Measurements from ENCODE around the gene DLG5.

DLG5 gene

GRCh38 chr10:77899690-77900089, 26.9 kb downstream of the DLG5 start:
- no peak overlapping the region for H3K4me3 ChIP-seq (ENCODE audit: low read length)
- H3K4me1 ChIP-seq (ENCODE audit: control insufficient read depth, insufficient read depth, low read length), result peaks cover 26% of the 10 kb centered on the region
- no peaks in the 10 kb centered on the region for H3K27me3 ChIP-seq (replicated peaks; ENCODE audit: control insufficient read depth, insufficient read depth, low read length)
- no peaks in the 10 kb centered on the region for H3K9me3 ChIP-seq (ENCODE audit: control insufficient read depth, low read length)
- no peak for DNase-seq (ENCODE audit: low read depth)
- H3K9ac ChIP-seq (ENCODE audit: low read length), result no peak overlapping the region
- H3K36me3 ChIP-seq (ENCODE audit: control insufficient read depth, insufficient read depth, low read length, severe bottlenecking), result no peaks in the 10 kb centered on the region

- no peaks in the 10 kb centered on the region for H3K27me3 ChIP-seq (replicated peaks; ENCODE audit: control insufficient read depth, insufficient read depth, low read length)
- no peaks in the 10 kb centered on the region for H3K9me3 ChIP-seq (ENCODE audit: control insufficient read depth, low read length)
- H3K36me3 ChIP-seq (ENCODE audit: control insufficient read depth, insufficient read depth, low read length, severe bottlenecking), result no peaks in the 10 kb centered on the region
- peak; percentile 61 for DNase-seq (ENCODE audit: low read depth)
- peaks cover 26% of the 10 kb centered on the region for H3K4me1 ChIP-seq (ENCODE audit: control insufficient read depth, insufficient read depth, low read length)
- no peak overlapping the region for H3K4me3 ChIP-seq (ENCODE audit: low read length)
- no peak overlapping the region for H3K9ac ChIP-seq (ENCODE audit: low read length)
These were observed 27.5 kb downstream of the DLG5 start for GRCh38 chr10:77899080-77899477.

- H3K4me1 ChIP-seq (ENCODE audit: control insufficient read depth, insufficient read depth, low read length), result peaks cover 26% of the 10 kb centered on the region
- no peaks in the 10 kb centered on the region for H3K36me3 ChIP-seq (ENCODE audit: control insufficient read depth, insufficient read depth, low read length, severe bottlenecking)
- no peak for DNase-seq (ENCODE audit: low read depth)
- no peak overlapping the region for H3K4me3 ChIP-seq (ENCODE audit: low read length)
- no peak overlapping the region for H3K9ac ChIP-seq (ENCODE audit: low read length)
- no peaks in the 10 kb centered on the region for H3K27me3 ChIP-seq (replicated peaks; ENCODE audit: control insufficient read depth, insufficient read depth, low read length)
- no peaks in the 10 kb centered on the region for H3K9me3 ChIP-seq (ENCODE audit: control insufficient read depth, low read length)
These were observed 28.1 kb downstream of the DLG5 start for GRCh38 chr10:77898323-77899079.

DNA sequence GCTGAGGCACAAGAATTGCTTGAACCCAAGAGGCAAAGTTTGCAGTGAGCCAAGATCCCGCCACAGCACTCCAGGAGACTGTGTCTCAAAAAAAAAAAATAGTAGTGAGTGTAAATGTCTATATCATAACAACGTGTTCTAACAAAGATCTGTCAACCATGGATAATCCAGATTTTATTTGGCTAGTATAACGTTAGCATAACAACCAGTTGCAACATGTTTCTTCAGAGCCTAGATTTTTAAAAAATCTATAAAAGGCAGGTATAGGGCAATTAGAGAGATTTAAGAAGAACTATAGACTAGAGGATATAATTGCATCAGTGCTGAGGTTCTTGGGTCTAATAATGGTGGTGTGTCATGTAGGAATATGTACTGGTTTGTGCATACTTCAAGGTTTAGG, 30.5 kb downstream of the DLG5 start:
- no peaks in the 10 kb centered on the region for H3K36me3 ChIP-seq (ENCODE audit: control insufficient read depth, insufficient read depth, low read length, severe bottlenecking)
- no peak for DNase-seq (ENCODE audit: low read depth)
- H3K9ac ChIP-seq (ENCODE audit: low read length), result no peak overlapping the region
- no peaks in the 10 kb centered on the region for H3K27me3 ChIP-seq (replicated peaks; ENCODE audit: control insufficient read depth, insufficient read depth, low read length)
- H3K4me3 ChIP-seq (ENCODE audit: low read length), result no peak overlapping the region
- H3K4me1 ChIP-seq (ENCODE audit: control insufficient read depth, insufficient read depth, low read length), result peaks cover 22% of the 10 kb centered on the region
- no peaks in the 10 kb centered on the region for H3K9me3 ChIP-seq (ENCODE audit: control insufficient read depth, low read length)

- DNase-seq (ENCODE audit: low read depth), result no peak
- Histone ChIP-seq H3K4me3 (ENCODE audit: low read length) (no peak overlapping the region), H3K4me1 (ENCODE audit: control insufficient read depth, insufficient read depth, low read length) (peaks cover 20% of the 10 kb centered on the region), H3K9ac (ENCODE audit: low read length) (no peak overlapping the region), H3K9me3 (ENCODE audit: control insufficient read depth, low read length) (no peaks in the 10 kb centered on the region), H3K27me3 (replicated peaks; ENCODE audit: control insufficient read depth, insufficient read depth, low read length) (no peaks in the 10 kb centered on the region), H3K36me3 (ENCODE audit: control insufficient read depth, insufficient read depth, low read length, severe bottlenecking) (no peaks in the 10 kb centered on the region)
These were observed 32.5 kb downstream of the DLG5 start for GRCh38 chr10:77894058-77894457.

DNA sequence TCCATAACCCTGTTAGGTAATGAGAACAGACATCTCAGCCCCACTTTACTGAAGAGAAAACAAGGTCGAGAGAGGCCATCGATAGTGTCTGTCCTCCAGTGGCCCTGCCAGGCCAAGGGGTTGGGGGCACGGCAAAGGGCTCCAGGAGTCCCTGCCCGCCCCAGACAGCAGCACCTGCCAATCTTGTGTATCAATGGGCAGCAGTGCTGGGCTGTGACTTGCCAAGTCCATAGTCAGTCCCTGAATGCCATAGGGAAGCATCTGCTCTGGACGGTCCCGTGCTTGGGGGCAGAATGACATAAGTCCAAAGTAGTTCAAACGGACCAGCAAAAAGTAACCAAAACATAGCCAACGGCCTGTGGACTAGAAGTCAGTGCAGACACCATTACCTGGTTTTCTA, 33.2 kb downstream of the DLG5 start:
- H3K9ac ChIP-seq (ENCODE audit: low read length), result no peak overlapping the region
- DNase-seq (ENCODE audit: low read depth), result no peak
- peaks cover 20% of the 10 kb centered on the region for H3K4me1 ChIP-seq (ENCODE audit: control insufficient read depth, insufficient read depth, low read length)
- no peaks in the 10 kb centered on the region for H3K9me3 ChIP-seq (ENCODE audit: control insufficient read depth, low read length)
- no peaks in the 10 kb centered on the region for H3K27me3 ChIP-seq (replicated peaks; ENCODE audit: control insufficient read depth, insufficient read depth, low read length)
- H3K36me3 ChIP-seq (ENCODE audit: control insufficient read depth, insufficient read depth, low read length, severe bottlenecking), result no peaks in the 10 kb centered on the region
- no peak overlapping the region for H3K4me3 ChIP-seq (ENCODE audit: low read length)

DNA sequence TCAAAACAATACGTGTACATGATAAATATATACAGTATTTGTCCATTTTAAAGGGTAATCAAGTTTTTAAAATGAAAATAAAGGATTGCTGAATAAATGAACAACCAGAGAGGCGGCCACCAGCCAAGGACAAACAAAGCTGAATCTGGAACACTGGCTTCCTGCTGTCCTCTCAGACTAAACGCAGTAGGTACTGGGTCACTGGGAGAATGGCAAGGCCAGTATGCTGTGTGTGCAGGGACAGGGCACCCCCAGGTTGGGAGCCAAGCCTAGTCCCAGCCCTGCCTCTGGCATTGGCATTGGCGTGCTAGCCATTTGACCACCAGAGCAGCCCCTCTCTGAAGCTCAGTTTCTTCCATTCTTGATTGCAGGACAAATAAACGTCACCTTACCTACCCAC, 33.8 kb downstream of the DLG5 start:
- peaks cover 26% of the 10 kb centered on the region for H3K4me1 ChIP-seq (ENCODE audit: control insufficient read depth, insufficient read depth, low read length)
- no peak overlapping the region for H3K9ac ChIP-seq (ENCODE audit: low read length)
- no peaks in the 10 kb centered on the region for H3K9me3 ChIP-seq (ENCODE audit: control insufficient read depth, low read length)

GRCh38 chr10:77892021-77892739, 34.4 kb downstream of the DLG5 start:
- Histone ChIP-seq H3K9ac (ENCODE audit: low read length) (no peak overlapping the region), H3K9me3 (ENCODE audit: control insufficient read depth, low read length) (no peaks in the 10 kb centered on the region), H3K36me3 (ENCODE audit: control insufficient read depth, insufficient read depth, low read length, severe bottlenecking) (no peaks in the 10 kb centered on the region), H3K4me1 (ENCODE audit: control insufficient read depth, insufficient read depth, low read length) (peaks cover 30% of the 10 kb centered on the region), H3K4me3 (ENCODE audit: low read length) (no peak overlapping the region), H3K27me3 (replicated peaks; ENCODE audit: control insufficient read depth, insufficient read depth, low read length) (no peaks in the 10 kb centered on the region)
- DNase-seq (ENCODE audit: low read depth), result no peak

More for the DNA sequence above, 33.8 kb downstream of the DLG5 start:
- Histone ChIP-seq H3K27me3 (replicated peaks; ENCODE audit: control insufficient read depth, insufficient read depth, low read length) (no peaks in the 10 kb centered on the region), H3K4me3 (ENCODE audit: low read length) (no peak overlapping the region), H3K36me3 (ENCODE audit: control insufficient read depth, insufficient read depth, low read length, severe bottlenecking) (no peaks in the 10 kb centered on the region)
- DNase-seq (ENCODE audit: low read depth), result no peak

DNA sequence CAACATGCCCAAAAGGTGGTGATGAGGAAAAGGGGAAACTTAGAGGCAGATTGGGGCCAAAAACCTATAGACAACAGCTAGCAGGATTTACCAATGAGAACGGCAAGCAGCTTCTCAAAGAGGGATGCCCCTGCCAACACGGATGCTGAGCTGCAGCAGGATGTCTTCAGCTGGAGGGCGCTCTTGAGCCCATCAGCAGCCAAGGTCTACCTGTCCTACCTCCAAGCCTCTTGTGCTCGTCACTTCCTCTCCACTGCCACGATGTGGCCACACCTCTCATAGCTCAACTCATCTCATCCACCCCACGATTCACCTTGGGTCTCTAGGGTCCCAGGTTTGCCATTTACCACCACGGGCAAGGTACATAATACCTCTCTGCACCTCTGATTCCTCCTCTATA, 36.5 kb downstream of the DLG5 start:
- H3K4me3 ChIP-seq (ENCODE audit: low read length), result no peak overlapping the region
- no peaks in the 10 kb centered on the region for H3K36me3 ChIP-seq (ENCODE audit: control insufficient read depth, insufficient read depth, low read length, severe bottlenecking)
- no peak for DNase-seq (ENCODE audit: low read depth)
- no peaks in the 10 kb centered on the region for H3K27me3 ChIP-seq (replicated peaks; ENCODE audit: control insufficient read depth, insufficient read depth, low read length)
- peaks cover 43% of the 10 kb centered on the region for H3K4me1 ChIP-seq (ENCODE audit: control insufficient read depth, insufficient read depth, low read length)
- H3K9me3 ChIP-seq (ENCODE audit: control insufficient read depth, low read length), result no peaks in the 10 kb centered on the region
- H3K9ac ChIP-seq (ENCODE audit: low read length), result no peak overlapping the region

DNA sequence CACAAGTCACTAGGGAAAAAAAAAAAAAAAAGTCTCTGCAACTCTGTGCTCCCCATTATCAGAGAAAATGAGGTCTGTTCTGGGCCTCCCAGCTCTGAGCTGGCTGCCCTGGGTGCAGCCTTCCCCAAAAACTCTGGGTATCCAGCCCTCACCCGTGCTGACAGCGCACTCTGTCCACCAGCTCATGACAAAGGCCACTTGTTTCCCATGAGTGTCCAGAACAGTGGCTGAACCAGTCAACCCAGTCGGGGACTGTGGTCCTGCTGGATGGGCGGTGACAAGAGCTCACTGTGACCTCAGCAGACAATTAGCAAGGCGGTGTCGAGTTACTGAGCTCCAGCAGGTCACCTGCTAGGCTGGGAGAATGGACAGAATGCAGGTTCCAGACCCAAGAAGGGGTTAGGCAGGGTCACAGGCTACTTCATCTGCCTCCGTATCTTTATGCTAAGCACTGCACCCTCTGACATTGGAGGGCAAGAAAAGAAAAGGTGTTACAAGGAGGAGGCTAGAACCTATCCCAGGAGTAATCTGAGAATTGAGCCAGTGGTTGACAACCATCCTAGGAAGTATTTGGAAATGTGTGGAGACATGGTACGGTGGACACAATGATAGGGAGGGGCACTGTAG, 37.2 kb downstream of the DLG5 start:
- peaks cover 43% of the 10 kb centered on the region for H3K4me1 ChIP-seq (ENCODE audit: control insufficient read depth, insufficient read depth, low read length)
- no peaks in the 10 kb centered on the region for H3K36me3 ChIP-seq (ENCODE audit: control insufficient read depth, insufficient read depth, low read length, severe bottlenecking)
- no peak for DNase-seq (ENCODE audit: low read depth)
- no peak overlapping the region for H3K9ac ChIP-seq (ENCODE audit: low read length)
- no peaks in the 10 kb centered on the region for H3K9me3 ChIP-seq (ENCODE audit: control insufficient read depth, low read length)
- H3K27me3 ChIP-seq (replicated peaks; ENCODE audit: control insufficient read depth, insufficient read depth, low read length), result no peaks in the 10 kb centered on the region
- H3K4me3 ChIP-seq (ENCODE audit: low read length), result no peak overlapping the region

- peak overlapping the region; percentile 84 for H3K9ac ChIP-seq (ENCODE audit: low read length)
- H3K9me3 ChIP-seq (ENCODE audit: control insufficient read depth, low read length), result no peaks in the 10 kb centered on the region
- peaks cover 50% of the 10 kb centered on the region for H3K4me1 ChIP-seq (ENCODE audit: control insufficient read depth, insufficient read depth, low read length)
- H3K4me3 ChIP-seq (ENCODE audit: low read length), result peak overlapping the region; percentile 77
- H3K36me3 ChIP-seq (ENCODE audit: control insufficient read depth, insufficient read depth, low read length, severe bottlenecking), result no peaks in the 10 kb centered on the region
- no peaks in the 10 kb centered on the region for H3K27me3 ChIP-seq (replicated peaks; ENCODE audit: control insufficient read depth, insufficient read depth, low read length)
- no peak for DNase-seq (ENCODE audit: low read depth)
These were observed 38.2 kb downstream of the DLG5 start for GRCh38 chr10:77888356-77888703.

Data from adipocyte (in vitro differentiated cells).